ENCODE results near the gene MRAS.

GRCh38 chr3:138408751-138409570 lies 60.6 kb downstream of the MRAS start:
- TF ChIP-seq CTCF (IDR thresholded peaks at IDR 0.05; ENCODE audit: insufficient read depth, low read depth, low read length) (no peak), EZH2 (IDR thresholded peaks at IDR 0.05; ENCODE audit: insufficient read depth, low read length) (no peak)
